ENCODE results near the gene C10orf90.

Gene C10orf90

GRCh38 chr10:126671402-126671975 is 996 bp upstream of the C10orf90 start:
- DNase-seq: no peak

GRCh38 chr10:126670895-126671261 is 385 bp upstream of the C10orf90 start:
- DNase-seq: no peak

- no peak for DNase-seq
These were observed 1.3 kb downstream of the C10orf90 start for GRCh38 chr10:126669168-126669567.

GRCh38 chr10:126668505-126668904 is 2.0 kb downstream of the C10orf90 start:
- no peak for DNase-seq

- DNase-seq: no peak
These were observed 2.9 kb downstream of the C10orf90 start for GRCh38 chr10:126667568-126667967.

GRCh38 chr10:126665207-126665606 is 5.3 kb downstream of the C10orf90 start:
- no peak for DNase-seq

- no peak for DNase-seq
These were observed 6.6 kb downstream of the C10orf90 start for GRCh38 chr10:126663880-126664279.

- DNase-seq: no peak
These were observed 7.2 kb downstream of the C10orf90 start for GRCh38 chr10:126663328-126663727.

GRCh38 chr10:126661841-126662515 is 8.5 kb downstream of the C10orf90 start:
- DNase-seq: no peak

- DNase-seq: no peak
These were observed 9.1 kb downstream of the C10orf90 start for GRCh38 chr10:126661356-126661755.

GRCh38 chr10:126659750-126660149 is 10.7 kb downstream of the C10orf90 start:
- no peak for DNase-seq

GRCh38 chr10:126658928-126659327 is 11.6 kb downstream of the C10orf90 start:
- DNase-seq: no peak

- DNase-seq: no peak
These were observed 15.9 kb downstream of the C10orf90 start for GRCh38 chr10:126654579-126654978.

GRCh38 chr10:126651467-126651866 is 19.0 kb downstream of the C10orf90 start:
- DNase-seq: no peak

GRCh38 chr10:126650161-126650560 is 20.3 kb downstream of the C10orf90 start:
- no peak for DNase-seq

GRCh38 chr10:126647116-126647515 is 23.4 kb downstream of the C10orf90 start:
- no peak for DNase-seq

- DNase-seq: no peak
These were observed 24.4 kb downstream of the C10orf90 start for GRCh38 chr10:126646110-126646509.

GRCh38 chr10:126640401-126640800 is 30.1 kb downstream of the C10orf90 start:
- no peak for DNase-seq

- no peak for DNase-seq
These were observed 31.4 kb downstream of the C10orf90 start for GRCh38 chr10:126639084-126639483.

GRCh38 chr10:126638542-126638941 is 32.0 kb downstream of the C10orf90 start:
- no peak for DNase-seq

GRCh38 chr10:126637501-126637900 is 33.0 kb downstream of the C10orf90 start:
- no peak for DNase-seq

GRCh38 chr10:126634911-126635310 is 35.6 kb downstream of the C10orf90 start:
- DNase-seq: no peak

- no peak for DNase-seq
These were observed 36.1 kb downstream of the C10orf90 start for GRCh38 chr10:126634347-126634746.

GRCh38 chr10:126632705-126633104 is 37.8 kb downstream of the C10orf90 start:
- DNase-seq: no peak

Data from NCI-H187 (cell line).